ENCODE measurements around the gene NXNL1. TPM values are rescaled to one million over a fixed set of nuclear protein-coding genes. Genes with fewer than 3 reads are reported as not detected.

The NXNL1 gene
- total and polyA plus RNA-seq, 2 of the 4 experiments (the other 2 are of a cell fraction), result not detected

DNA sequence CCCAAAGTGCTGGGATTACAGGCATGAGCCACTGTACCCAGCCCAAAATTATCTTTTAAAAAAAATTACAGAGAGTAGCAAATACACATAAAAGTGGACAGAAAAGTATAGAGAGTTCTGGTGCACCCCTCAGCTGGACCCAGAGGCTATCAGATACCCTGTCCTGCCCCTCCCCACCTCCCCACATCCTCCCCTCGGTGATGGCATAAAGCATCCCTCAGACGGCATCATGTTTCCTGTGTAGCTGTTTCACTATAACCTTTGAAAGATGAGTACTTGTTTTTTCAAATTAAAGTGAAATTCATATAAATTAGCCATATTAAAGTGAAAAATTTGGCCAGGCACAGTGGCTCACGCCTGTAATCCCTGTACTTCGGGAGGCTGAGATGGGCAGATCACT lies 29.7 kb upstream of the NXNL1 start:
- Histone ChIP-seq H2AK5ac (ENCODE audit: low read depth, low read length) (no peak overlapping the region), H2BK15ac (ENCODE audit: low read depth, low read length) (no peak overlapping the region), H3K4me3 (ENCODE audit: insufficient read depth, low read depth, low read length) (no peak overlapping the region), H3K9me1 (ENCODE audit: insufficient read depth, low read length) (no peaks in the 10 kb centered on the region; the same call in 1 of the 2 replicates), H3K36me3 (ENCODE audit: control insufficient read depth, insufficient read depth, low read length) (peaks cover 12% of the 10 kb centered on the region), H3K18ac (ENCODE audit: low read depth, low read length) (no peak overlapping the region), H3K9ac (ENCODE audit: low read depth, low read length) (no peak overlapping the region), H2AK9ac (replicated peaks; ENCODE audit: low read depth, low read length, poor library complexity) (no peak overlapping the region), H3K4me2 (ENCODE audit: low read depth, low read length) (no peak overlapping the region), H3K4ac (ENCODE audit: low read depth, low read length) (no peak overlapping the region), H3K79me1 (ENCODE audit: low read depth in 1 of 2, low read length in 2 of 2) (peaks cover 0 to 7% of the 10 kb centered on the region in 2 experiments; a peak in 1 of 4 replicates), H3K14ac (replicated peaks; ENCODE audit: low read depth, low read length) (no peak overlapping the region), H2BK120ac (ENCODE audit: low read depth, low read length) (no peak overlapping the region), H4K91ac (ENCODE audit: insufficient read depth, low read depth, low read length) (no peak overlapping the region), H4K5ac (ENCODE audit: low read depth, low read length) (no peak overlapping the region), H3K27me3 (ENCODE audit: control insufficient read depth, insufficient read depth, low read length) (no peaks in the 10 kb centered on the region), H3K4me1 (ENCODE audit: control insufficient read depth, insufficient read depth, low read length) (no peaks in the 10 kb centered on the region; the same call in 1 of the 2 replicates), H3K23ac (ENCODE audit: low read depth, low read length) (no peak overlapping the region), H4K20me1 (ENCODE audit: insufficient read depth, low read length) (peaks cover 7% of the 10 kb centered on the region), H2BK5ac (ENCODE audit: low read depth, low read length, poor library complexity, severe bottlenecking) (no peak overlapping the region), H2BK20ac (ENCODE audit: low read depth, low read length) (no peak overlapping the region), H4K8ac (ENCODE audit: low read depth in 2 of 2, low read length in 2 of 2) (no peak overlapping the region), H2AFZ (replicated peaks; ENCODE audit: low read length, poor library complexity) (no peak overlapping the region), H3K27ac (ENCODE audit: insufficient read depth, low read length) (no peak overlapping the region), H3K56ac (ENCODE audit: extremely low read depth, insufficient read depth, low read length) (no peak overlapping the region), H3K9me3 (ENCODE audit: control insufficient read depth, insufficient read depth, low read length) (no peaks in the 10 kb centered on the region)
- ChIA-PET POLR2A (ENCODE audit: unreplicated experiment) (no interaction called here), CTCF (no interaction called here)
- BruUV-seq (replicated peaks), result no TSS peak
- dilution Hi-C loops (cut with HindIII; ENCODE audit: low sequenced_read_pairs, unreplicated experiment), result no loop called here
- ATAC-seq (ENCODE audit: low read depth) (no peak), DNase-seq (no peak)
- in situ Hi-C loops (cut with MboI; ENCODE audit: low sequenced_read_pairs), result no loop called here
- WGBS, 2 experiments (ENCODE audit: extremely low coverage in 2 of 2, insufficient read length in 1 of 2), result 80% methylated on average over 1 of the region's 4 CpGs; no CpG with 5 or more reads in 1 of the 2 experiments
- intact Hi-C loops (cut with micrococcal nuclease), result loop anchor here (10.0 kb wide), 1 partner anchor 274 kb away; no protein-coding TSS in a partner anchor
- TF ChIP-seq MXI1 (IDR thresholded peaks at IDR 0.05; ENCODE audit: borderline replicate concordance, low read depth, low read length) (no peak), RCOR1 (IDR thresholded peaks at IDR 0.05; ENCODE audit: insufficient replicate concordance, low read length) (no peak), RAD21 (IDR thresholded peaks at IDR 0.05; ENCODE audit: low read length) (no peak), BHLHE40 (IDR thresholded peaks at IDR 0.05; ENCODE audit: low read depth, low read length) (no peak), NFE2L2 (IDR thresholded peaks at IDR 0.05; ENCODE audit: low read depth, low read length) (no peak), MAFK (IDR thresholded peaks at IDR 0.05; ENCODE audit: low read depth, low read length) (no peak)
- TF ChIP-seq, protein P1, sequence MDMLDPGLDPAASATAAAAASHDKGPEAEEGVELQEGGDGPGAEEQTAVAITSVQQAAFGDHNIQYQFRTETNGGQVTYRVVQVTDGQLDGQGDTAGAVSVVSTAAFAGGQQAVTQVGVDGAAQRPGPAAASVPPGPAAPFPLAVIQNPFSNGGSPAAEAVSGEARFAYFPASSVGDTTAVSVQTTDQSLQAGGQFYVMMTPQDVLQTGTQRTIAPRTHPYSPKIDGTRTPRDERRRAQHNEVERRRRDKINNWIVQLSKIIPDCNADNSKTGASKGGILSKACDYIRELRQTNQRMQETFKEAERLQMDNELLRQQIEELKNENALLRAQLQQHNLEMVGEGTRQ (IDR thresholded peaks at IDR 0.05; ENCODE audit: low read depth, low read length), result no peak

Measured in IMR-90 (cell line).